SHP77 (cell line): ENCODE data around the gene MUC5AC.

Source experiments
- DNase-seq, 2 experiments: peaks; one replicate each; lab custom pipeline; 2025; lab: John Stamatoyannopoulos, UW

MUC5AC gene

DNA sequence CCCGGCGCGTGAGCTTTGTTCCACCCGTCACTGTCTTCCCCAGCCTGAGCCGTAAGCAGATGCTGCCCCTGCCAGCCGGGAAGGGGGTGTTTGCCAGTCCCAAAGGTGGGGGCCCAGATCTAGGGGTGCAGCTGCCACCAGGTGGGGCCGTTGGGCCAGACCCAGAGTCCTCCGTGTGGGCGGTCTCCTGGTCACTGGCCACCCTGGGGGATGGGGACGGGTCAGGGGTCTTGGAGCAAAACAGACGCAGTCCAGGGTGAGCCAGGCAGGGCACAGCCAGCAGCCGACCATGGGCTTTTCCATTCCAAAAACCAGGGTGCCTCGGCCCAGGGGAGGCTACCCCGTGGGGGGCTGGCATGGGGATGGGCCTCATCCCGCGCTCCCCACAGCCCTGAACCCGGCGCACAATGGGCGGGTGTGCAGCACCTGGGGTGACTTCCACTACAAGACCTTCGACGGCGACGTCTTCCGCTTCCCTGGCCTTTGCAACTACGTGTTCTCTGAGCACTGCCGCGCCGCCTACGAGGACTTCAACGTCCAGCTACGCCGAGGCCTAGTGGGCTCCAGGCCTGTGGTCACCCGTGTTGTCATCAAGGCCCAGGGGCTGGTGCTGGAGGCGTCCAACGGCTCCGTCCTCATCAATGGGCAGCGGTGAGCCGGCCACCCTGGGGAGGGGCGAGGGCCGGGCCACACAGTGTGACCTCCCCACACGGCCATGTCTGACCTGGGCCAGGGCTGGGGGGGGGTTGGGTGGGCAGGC lies 68.7 kb downstream of the MUC5AC start:
- no peak for DNase-seq

DNA sequence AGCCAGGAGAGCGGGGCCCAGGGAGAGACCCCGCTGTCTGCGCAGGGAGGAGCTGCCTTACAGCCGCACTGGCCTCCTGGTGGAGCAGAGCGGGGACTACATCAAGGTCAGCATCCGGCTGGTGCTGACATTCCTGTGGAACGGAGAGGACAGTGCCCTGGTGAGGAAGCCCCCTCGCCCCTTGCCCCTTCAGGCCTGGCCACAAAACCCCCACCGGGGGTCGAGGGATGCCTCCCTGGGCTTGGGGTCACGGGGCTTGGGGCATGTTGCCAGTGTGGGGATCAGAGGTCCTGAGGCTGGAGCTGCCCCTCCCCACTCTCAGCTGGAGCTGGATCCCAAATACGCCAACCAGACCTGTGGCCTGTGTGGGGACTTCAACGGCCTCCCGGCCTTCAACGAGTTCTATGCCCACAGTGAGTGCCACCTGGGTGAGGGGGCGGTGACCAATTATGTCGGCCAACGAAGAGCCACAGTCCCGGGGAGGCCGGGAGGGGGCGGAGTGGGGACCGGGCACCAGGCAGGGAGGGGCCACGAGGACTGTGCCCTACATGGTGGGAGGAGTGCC lies 69.3 kb downstream of the MUC5AC start:
- no peak for DNase-seq

DNA sequence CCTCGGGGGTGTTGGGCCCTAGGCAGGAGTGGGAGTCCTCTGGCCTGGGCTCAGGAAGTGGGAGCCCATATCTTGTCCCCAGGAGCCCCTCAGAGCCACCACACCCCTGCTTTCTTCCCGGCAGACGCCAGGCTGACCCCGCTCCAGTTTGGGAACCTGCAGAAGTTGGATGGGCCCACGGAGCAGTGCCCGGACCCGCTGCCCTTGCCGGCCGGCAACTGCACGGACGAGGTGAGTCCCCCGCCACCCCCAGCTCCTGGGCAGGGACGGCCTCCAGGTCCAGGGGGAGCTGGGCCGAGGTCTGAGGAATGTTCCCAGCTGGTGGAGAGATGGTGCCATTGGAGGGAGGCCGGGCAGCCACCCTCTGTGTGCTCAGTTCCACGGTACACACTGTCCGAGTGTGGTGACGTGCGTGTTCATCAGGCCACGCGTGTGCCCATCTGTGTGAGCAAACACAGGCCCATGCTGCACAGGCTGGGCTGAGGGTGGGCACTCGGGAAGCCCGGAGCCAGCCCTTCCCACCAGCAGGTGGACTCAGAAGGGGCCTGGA lies 69.9 kb downstream of the MUC5AC start:
- no peak for DNase-seq

DNA sequence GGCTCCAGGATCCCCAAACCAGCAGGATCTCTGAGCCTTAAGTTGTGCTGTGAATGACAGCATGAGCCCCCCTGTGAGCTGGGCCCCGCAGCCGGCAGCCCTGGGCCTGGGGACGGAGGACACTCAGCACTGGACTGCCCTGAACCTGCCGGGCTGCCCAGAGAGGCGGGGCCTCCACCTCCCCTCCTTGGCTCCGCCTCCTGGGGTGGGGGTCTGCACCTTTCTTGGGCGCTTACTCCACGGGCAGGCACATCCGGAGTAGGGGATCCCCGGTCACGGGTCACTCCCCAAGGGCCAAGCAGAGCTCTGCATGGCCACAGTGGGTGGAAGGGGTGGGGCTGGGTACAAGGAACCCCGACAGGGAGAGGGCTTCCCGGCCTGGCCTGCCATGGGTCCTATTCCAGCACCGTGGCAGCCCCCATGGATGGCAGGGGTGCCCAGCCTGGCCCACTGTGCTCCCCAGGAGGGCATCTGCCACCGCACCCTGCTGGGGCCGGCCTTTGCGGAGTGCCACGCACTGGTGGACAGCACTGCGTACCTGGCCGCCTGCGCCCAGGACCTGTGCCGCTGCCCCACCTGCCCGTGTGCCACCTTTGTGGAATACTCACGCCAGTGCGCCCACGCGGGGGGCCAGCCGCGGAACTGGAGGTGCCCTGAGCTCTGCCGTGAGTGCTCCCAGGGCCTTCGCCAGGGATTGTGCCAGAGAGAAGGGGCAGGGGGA lies 70.5 kb downstream of the MUC5AC start:
- no peak for DNase-seq

DNA sequence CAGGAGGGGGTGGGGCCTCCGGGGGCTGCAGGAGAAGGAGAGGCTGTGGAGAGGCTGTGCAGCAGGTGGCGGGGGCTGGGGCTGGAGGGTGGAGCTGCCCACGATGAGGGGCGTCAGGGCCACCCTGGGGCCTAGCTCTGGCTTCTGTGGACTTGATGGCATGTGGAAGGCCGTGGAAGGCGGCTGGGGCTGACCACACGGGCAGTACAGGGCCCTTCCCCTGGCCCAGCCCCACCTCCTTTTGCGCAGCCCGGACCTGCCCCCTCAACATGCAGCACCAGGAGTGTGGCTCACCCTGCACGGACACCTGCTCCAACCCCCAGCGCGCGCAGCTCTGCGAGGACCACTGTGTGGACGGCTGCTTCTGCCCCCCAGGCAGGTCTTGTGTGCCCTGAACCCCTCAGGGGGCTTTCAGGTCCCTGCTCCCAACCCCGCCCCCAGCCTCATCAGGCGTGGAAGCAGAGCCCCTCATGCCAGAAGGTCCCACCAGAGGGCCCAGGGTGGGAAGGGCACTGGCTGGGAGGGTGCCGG lies 71.2 kb downstream of the MUC5AC start:
- no peak for DNase-seq

DNA sequence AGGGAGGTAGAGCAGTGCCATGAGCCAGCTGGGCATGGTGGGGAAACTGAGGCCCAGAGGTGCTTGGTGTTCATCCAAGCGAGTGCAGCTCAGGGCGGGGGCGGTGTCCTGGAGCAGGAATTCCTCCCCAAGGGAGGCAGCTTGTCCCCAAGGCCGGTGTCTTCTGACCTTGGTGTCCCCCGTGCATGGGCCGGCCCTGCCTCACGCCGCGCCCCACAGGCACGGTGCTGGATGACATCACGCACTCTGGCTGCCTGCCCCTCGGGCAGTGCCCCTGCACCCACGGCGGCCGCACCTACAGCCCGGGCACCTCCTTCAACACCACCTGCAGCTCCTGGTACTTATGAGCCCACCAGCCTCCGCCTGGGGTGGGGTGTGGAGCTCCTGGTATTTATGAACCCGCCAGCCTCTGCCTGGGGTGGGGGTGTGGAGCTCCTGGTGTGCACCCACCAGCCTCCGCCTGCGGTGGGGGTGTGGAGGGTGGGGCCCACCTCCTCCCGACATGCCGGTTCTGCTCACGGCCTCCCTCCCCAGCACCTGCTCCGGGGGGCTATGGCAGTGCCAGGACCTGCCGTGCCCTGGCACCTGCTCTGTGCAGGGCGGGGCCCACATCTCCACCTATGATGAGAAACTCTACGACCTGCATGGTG lies 71.8 kb downstream of the MUC5AC start:
- DNase-seq = no peak

DNA sequence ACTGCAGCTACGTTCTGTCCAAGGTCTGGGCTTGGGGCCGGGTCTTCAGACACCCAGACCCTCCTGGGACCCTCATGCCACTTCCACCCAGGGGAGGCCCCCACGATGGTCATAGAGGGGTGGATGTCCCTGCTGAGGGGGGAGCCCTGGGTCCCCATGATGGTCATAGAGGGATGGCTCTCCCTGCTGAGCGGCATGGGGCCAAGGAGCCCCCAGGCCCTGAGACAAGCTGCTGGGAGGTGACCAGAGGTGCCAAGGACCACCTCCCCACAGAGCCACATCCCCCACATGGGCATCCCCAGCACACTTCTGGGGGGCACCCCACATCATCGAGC lies 72.3 kb downstream of the MUC5AC start:
- DNase-seq = no peak

DNA sequence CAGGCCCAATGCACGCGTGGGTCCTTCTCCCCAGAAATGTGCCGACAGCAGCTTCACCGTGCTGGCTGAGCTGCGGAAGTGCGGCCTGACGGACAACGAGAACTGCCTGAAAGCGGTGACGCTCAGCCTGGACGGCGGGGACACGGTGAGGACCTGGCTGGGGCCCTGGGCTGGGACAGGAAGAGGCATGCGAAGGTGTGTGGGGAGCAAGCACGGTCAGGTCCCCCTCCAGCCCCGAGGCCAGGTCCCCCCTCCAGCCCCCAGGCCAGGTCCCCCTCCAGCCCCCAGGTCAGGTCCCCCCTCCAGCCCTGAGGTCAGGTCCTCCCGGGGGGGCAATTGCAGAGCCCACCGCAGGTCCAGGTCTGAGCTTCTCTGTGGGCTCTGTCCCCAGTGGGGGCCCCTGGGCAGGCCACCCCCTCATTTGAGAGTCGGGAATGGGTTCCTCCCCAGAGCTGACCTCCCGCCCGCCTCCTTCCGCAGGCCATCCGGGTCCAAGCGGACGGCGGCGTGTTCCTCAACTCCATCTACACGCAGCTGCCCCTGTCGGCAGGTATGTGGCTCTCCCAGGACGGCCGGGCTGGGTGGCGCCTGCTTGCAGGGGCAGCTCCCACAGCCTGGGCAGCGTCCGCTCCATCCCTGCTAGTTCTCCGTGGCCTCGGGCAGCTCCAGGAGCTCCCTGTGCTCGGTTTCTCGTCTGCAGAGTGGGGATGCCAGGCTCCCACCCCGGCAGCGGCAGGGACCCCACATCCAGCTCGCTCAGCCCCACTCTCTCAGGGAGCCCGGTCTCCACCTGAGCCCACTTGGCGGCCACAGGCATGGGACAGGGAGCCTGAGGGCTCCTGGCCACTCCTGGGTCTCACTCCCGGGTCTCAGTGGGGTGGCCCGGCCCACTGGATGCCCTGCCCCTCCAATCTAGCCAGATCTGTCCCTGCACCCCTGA lies 73.0 kb downstream of the MUC5AC start:
- DNase-seq = no peak

DNA sequence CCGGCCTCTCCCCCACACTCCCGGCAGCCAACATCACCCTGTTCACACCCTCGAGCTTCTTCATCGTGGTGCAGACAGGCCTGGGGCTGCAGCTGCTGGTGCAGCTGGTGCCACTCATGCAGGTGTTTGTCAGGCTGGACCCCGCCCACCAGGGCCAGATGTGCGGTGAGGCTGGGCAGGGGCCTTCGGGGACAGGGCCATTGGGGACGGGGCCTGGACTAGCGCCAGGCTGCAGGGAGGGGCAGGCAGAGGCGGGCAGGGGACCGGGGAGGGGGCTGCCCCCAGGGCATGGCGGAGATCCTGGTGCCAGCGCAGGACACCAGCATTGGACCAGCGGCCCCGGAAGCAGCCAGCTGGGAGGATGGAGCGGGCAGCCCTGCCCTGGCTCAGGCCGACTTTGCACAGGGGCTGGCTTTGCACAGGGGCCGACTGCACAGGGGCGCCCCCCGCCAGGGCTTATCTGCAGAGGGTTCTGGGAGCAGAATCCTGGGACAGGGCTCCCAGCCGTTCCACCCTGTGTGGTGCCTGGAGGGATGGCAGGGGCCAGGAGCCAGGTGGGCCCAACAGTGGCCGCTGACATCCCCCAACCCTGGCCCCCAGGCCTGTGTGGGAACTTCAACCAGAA lies 73.8 kb downstream of the MUC5AC start:
- DNase-seq = peak in 1 of 2 experiments; percentile 23

DNA sequence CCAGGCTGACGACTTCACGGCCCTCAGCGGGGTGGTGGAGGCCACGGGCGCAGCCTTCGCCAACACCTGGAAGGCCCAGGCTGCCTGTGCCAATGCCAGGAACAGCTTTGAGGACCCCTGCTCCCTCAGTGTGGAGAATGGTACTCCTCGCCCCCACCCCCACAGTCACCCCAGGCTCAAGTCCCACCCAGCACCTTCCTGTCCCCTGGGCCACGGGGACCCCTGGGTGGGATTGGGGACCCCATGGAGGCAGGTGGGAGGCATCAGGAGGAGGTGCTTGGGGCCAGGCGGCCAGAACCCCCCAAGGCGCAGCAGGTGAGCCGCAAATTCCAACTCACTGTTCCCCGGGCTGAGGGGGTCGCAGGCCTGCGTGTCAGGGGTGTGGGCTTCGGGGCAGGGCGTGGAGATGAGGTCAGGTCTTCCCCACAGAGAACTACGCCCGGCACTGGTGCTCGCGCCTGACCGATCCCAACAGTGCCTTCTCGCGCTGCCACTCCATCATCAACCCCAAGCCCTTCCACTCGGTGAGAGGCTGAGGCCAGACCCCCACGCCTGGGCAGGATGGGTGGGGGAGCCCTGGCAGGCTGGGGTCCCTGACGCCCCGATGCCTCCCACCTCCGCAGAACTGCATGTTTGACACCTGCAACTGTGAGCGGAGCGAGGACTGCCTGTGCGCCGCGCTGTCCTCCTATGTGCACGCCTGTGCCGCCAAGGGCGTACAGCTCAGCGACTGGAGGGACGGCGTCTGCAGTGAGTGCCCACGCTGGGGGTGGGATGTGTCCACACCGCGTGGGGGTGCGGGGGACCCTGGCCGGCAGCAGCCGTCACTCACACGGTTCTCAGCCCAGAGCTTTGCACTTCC lies 74.5 kb downstream of the MUC5AC start:
- DNase-seq = no peak

DNA sequence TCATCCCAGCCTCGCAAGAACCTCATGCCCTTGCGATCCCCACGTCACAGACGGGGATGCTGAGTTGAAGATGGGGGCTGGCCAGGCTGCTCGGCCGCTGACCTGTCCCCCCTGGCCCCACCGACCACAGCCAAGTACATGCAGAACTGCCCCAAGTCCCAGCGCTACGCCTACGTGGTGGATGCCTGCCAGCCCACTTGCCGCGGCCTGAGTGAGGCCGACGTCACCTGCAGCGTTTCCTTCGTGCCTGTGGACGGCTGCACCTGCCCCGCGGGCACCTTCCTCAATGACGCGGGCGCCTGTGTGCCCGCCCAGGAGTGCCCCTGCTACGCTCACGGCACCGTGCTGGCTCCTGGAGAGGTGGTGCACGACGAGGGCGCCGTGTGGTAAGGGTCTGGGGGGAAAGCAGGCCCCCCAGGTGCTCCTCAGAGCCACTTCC lies 75.1 kb downstream of the MUC5AC start:
- no peak for DNase-seq

DNA sequence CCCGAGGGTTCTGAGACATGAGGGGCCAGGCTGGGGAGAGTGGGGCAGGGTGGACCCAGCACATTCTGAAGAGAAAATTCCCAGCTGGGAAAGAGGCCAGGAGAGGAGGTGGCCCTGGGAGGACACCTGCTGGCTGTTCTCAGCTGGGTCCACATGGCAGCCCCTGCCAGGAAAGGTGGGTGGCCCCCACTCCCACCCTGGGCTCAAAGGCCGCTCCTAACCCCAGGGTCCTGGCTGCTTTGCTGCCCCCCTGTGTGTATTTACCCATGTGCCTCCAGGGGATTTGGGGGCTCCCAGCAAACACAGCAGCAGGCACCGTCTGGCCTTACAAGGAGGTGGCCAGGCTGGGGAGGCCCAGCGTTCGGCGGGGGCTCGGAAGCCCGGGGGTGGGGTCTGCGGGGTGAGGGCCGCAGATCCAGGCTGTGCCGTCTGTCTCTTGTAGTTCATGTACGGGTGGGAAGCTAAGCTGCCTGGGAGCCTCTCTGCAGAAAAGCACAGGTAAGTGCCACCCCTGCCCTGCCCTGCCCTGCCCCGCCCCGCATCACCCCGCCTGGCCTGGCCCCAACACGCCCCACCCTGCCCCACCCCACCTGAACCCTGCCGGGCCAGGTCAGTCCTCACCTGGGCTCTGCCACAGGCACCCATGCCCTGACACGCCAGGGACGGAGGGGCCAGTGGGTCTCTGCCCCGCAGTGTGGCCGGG lies 75.7 kb downstream of the MUC5AC start:
- no peak for DNase-seq

DNA sequence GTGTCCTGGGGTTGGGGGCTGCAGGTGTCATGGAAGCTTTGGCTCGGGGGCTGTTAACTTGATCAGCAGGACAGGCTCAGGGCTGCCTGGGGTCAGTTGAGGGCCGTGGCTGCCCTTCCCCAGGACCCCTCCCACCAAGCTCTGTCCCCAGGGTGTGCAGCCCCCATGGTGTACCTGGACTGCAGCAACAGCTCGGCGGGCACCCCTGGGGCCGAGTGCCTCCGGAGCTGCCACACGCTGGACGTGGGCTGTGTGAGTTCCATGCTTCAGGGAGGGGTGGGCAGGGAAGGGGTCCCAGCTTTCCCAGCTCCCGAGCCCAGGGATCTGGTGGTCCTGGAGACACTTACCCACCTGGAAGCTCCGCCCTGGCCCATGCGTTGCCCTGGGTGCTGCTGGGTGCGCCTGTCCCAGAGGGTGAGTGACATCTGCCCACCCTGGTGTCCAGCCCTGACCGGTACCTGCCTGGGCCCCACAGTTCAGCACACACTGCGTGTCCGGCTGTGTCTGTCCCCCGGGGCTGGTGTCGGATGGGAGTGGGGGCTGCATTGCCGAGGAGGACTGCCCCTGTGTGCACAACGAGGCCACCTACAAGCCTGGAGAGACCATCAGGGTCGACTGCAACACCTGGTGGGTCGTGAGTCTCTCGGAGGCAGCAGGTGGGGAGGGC lies 76.4 kb downstream of the MUC5AC start:
- DNase-seq = no peak

DNA sequence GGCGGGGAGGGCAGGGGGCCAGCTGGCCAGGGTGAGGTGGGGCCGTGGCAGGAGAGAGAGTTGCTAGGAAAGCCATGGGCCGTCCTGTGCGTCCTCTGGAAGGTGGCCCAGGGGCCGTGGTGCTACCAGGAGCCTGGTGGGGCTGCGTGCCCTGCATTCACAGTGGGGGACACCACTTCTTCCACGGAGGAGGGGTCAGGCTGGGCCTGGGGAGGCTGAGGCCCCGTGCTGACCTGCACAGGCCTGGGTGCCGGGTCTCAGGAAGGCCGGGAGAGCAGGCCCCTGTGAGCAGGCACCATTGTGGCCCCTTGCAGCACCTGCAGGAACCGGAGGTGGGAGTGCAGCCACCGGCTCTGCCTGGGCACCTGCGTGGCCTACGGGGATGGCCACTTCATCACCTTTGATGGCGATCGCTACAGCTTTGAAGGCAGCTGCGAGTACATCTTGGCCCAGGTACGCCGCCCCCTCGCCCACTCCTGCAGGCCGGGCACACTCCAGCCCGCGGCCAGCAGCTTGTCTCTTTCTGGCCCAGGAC lies 77.1 kb downstream of the MUC5AC start:
- DNase-seq = no peak

DNA sequence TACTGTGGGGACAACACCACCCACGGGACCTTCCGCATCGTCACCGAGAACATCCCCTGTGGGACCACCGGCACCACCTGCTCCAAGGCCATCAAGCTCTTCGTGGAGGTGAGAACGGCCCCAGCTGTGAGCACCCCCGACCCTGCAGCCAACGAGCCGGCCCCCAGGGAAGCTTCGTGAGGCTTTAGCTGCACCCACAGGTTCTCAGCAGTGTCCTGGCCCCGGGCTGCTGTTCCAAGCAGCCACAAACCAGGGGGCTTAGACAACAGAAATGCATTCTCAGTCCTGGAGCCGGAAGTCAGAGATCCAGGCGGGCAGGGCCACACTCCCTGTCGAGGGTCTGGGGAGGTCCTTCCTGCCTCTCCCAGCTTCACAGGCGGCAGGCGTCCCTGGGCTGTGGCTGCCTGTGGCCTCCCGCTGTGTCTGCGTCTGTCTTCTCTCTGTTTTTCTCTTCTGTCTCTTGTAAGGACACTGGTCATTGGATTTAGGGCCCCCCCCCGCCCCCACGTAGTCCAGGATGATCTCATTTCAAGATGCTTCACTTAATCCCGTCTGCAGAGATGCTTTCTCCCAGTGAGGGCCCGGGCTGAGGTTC lies 77.7 kb downstream of the MUC5AC start:
- no peak for DNase-seq

DNA sequence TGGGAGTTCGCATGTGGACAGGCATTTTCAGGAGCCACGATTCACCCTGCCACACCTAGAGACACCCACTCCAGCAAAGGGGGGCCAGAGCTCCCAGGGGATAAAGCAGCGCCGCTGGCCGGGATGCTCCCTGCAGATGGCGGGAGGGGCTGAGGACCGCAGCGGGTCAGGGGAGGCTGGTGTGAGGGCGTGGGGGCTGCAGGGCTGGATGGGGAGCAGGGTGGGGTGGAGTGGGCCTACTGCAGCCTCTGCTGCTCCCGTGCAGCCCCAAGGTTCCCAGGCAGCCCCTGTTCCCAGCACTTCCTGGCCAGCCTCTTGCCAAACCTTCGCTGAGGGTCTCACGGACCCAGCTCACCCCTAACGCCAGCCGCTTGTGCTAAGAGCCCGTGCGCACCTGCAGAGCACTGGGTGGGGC lies 78.2 kb downstream of the MUC5AC start:
- DNase-seq = no peak

DNA sequence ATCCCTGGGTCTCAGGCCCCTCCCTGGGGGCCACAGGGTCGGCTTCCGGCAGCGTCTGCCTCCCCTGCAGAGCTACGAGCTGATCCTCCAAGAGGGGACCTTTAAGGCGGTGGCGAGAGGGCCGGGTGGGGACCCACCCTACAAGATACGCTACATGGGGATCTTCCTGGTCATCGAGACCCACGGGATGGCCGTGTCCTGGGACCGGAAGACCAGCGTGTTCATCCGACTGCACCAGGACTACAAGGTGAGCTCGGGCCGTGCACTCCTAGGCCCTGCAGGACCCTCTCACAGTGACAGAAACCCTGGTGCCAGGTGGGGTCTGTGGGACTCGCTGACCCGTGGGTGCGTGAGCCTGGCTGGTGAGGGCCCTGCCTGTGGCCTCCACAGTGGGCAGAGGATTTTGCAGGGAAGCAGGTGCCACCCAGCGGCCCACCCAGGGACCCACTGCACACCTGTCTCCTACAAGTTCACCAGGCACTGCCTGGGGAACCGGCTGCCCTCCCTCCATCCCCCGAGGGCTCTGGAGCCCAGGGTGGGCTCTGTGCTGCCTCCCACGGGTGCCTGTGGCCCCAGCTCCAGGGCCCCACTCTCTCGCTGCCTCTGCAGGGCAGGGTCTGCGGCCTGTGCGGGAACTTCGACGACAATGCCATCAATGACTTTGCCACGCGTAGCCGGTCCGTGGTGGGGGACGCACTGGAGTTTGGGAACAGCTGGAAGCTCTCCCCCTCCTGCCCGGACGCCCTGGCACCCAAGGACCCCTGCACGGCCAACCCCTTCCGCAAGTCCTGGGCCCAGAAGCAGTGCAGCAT lies 78.8 kb downstream of the MUC5AC start:
- no peak for DNase-seq
